ENCODE data around the gene SFXN2.

SFXN2 gene

GRCh38 chr10:102775201-102775934 is 60.9 kb downstream of the SFXN2 start:
- Histone ChIP-seq H3K27ac (ENCODE audit: insufficient read depth, low read depth, low read length, poor library complexity, severe bottlenecking) (peak overlapping the region; percentile 97), H3K4me3 (ENCODE audit: insufficient read depth, low read depth, low read length) (no peak overlapping the region), H3K4me1 (ENCODE audit: control insufficient read depth, insufficient read depth, low read length) (peaks cover 44% of the 10 kb centered on the region), H3K27me3 (ENCODE audit: control insufficient read depth, insufficient read depth, low read length, poor library complexity, severe bottlenecking) (no peaks in the 10 kb centered on the region), H3K36me3 (ENCODE audit: control insufficient read depth, insufficient read depth, low read length) (no peaks in the 10 kb centered on the region), H3K9me3 (ENCODE audit: control insufficient read depth, low read length) (no peaks in the 10 kb centered on the region)
- 81 to 83% methylated on average over 16 of the region's 16 CpGs for WGBS, 2 experiments

- 14 to 16% methylated on average over 17 of the region's 17 CpGs for WGBS, 2 experiments
- no peaks in the 10 kb centered on the region for H3K9me3 ChIP-seq (ENCODE audit: control insufficient read depth, low read length)
- H3K36me3 ChIP-seq (ENCODE audit: control insufficient read depth, insufficient read depth, low read length): no peaks in the 10 kb centered on the region
- peak overlapping the region; percentile 26 for H3K4me3 ChIP-seq (ENCODE audit: insufficient read depth, low read depth, low read length)
- H3K27me3 ChIP-seq (ENCODE audit: control insufficient read depth, insufficient read depth, low read length, poor library complexity, severe bottlenecking): no peaks in the 10 kb centered on the region
- H3K27ac ChIP-seq (ENCODE audit: insufficient read depth, low read depth, low read length, poor library complexity, severe bottlenecking): peak overlapping the region; percentile 97
- peaks cover 50% of the 10 kb centered on the region for H3K4me1 ChIP-seq (ENCODE audit: control insufficient read depth, insufficient read depth, low read length)
These were observed 61.7 kb downstream of the SFXN2 start for GRCh38 chr10:102775935-102776669.

GRCh38 chr10:102776779-102777456 is 62.5 kb downstream of the SFXN2 start:
- Histone ChIP-seq H3K36me3 (ENCODE audit: control insufficient read depth, insufficient read depth, low read length) (no peaks in the 10 kb centered on the region), H3K27ac (ENCODE audit: insufficient read depth, low read depth, low read length, poor library complexity, severe bottlenecking) (peak overlapping the region; percentile 97), H3K4me3 (ENCODE audit: insufficient read depth, low read depth, low read length) (peak overlapping the region; percentile 26), H3K4me1 (ENCODE audit: control insufficient read depth, insufficient read depth, low read length) (peaks cover 54% of the 10 kb centered on the region), H3K27me3 (ENCODE audit: control insufficient read depth, insufficient read depth, low read length, poor library complexity, severe bottlenecking) (no peaks in the 10 kb centered on the region), H3K9me3 (ENCODE audit: control insufficient read depth, low read length) (no peaks in the 10 kb centered on the region)
- whole genome bisulfite sequencing, 2 experiments: 0 to 1% methylated on average over 9 of the region's 9 CpGs

GRCh38 chr10:102777711-102778453 is 63.4 kb downstream of the SFXN2 start:
- H3K4me3 ChIP-seq (ENCODE audit: insufficient read depth, low read depth, low read length): no peak overlapping the region
- no peaks in the 10 kb centered on the region for H3K27me3 ChIP-seq (ENCODE audit: control insufficient read depth, insufficient read depth, low read length, poor library complexity, severe bottlenecking)
- no peak overlapping the region for H3K27ac ChIP-seq (ENCODE audit: insufficient read depth, low read depth, low read length, poor library complexity, severe bottlenecking)
- peaks cover 57% of the 10 kb centered on the region for H3K4me1 ChIP-seq (ENCODE audit: control insufficient read depth, insufficient read depth, low read length)
- no peaks in the 10 kb centered on the region for H3K9me3 ChIP-seq (ENCODE audit: control insufficient read depth, low read length)
- WGBS, 2 experiments: 78 to 80% methylated on average over 17 of the region's 17 CpGs
- H3K36me3 ChIP-seq (ENCODE audit: control insufficient read depth, insufficient read depth, low read length): no peaks in the 10 kb centered on the region

- WGBS, 2 experiments: 95 to 100% methylated on average over 1 to 2 of the region's 2 CpGs
- H3K4me3 ChIP-seq (ENCODE audit: insufficient read depth, low read depth, low read length): no peak overlapping the region
- no peaks in the 10 kb centered on the region for H3K36me3 ChIP-seq (ENCODE audit: control insufficient read depth, insufficient read depth, low read length)
- no peaks in the 10 kb centered on the region for H3K9me3 ChIP-seq (ENCODE audit: control insufficient read depth, low read length)
- no peak overlapping the region for H3K27ac ChIP-seq (ENCODE audit: insufficient read depth, low read depth, low read length, poor library complexity, severe bottlenecking)
- no peaks in the 10 kb centered on the region for H3K27me3 ChIP-seq (ENCODE audit: control insufficient read depth, insufficient read depth, low read length, poor library complexity, severe bottlenecking)
- H3K4me1 ChIP-seq (ENCODE audit: control insufficient read depth, insufficient read depth, low read length): peaks cover 60% of the 10 kb centered on the region
These were observed 64.3 kb downstream of the SFXN2 start for GRCh38 chr10:102778781-102779180.

- peaks cover 59% of the 10 kb centered on the region for H3K4me1 ChIP-seq (ENCODE audit: control insufficient read depth, insufficient read depth, low read length)
- 69 to 70% methylated on average over 10 of the region's 10 CpGs for WGBS, 2 experiments
- no peaks in the 10 kb centered on the region for H3K36me3 ChIP-seq (ENCODE audit: control insufficient read depth, insufficient read depth, low read length)
- no peaks in the 10 kb centered on the region for H3K9me3 ChIP-seq (ENCODE audit: control insufficient read depth, low read length)
- H3K27ac ChIP-seq (ENCODE audit: insufficient read depth, low read depth, low read length, poor library complexity, severe bottlenecking): no peak overlapping the region
- H3K27me3 ChIP-seq (ENCODE audit: control insufficient read depth, insufficient read depth, low read length, poor library complexity, severe bottlenecking): no peaks in the 10 kb centered on the region
- H3K4me3 ChIP-seq (ENCODE audit: insufficient read depth, low read depth, low read length): no peak overlapping the region
These were observed 65.5 kb downstream of the SFXN2 start for GRCh38 chr10:102779680-102780526.

- Histone ChIP-seq H3K4me3 (ENCODE audit: insufficient read depth, low read depth, low read length) (no peak overlapping the region), H3K4me1 (ENCODE audit: control insufficient read depth, insufficient read depth, low read length) (peaks cover 54% of the 10 kb centered on the region), H3K36me3 (ENCODE audit: control insufficient read depth, insufficient read depth, low read length) (no peaks in the 10 kb centered on the region), H3K27ac (ENCODE audit: insufficient read depth, low read depth, low read length, poor library complexity, severe bottlenecking) (no peak overlapping the region), H3K9me3 (ENCODE audit: control insufficient read depth, low read length) (no peaks in the 10 kb centered on the region), H3K27me3 (ENCODE audit: control insufficient read depth, insufficient read depth, low read length, poor library complexity, severe bottlenecking) (no peaks in the 10 kb centered on the region)
- WGBS, 2 experiments: 97 to 98% methylated on average over 1 of the region's 1 CpG
These were observed 66.0 kb downstream of the SFXN2 start for GRCh38 chr10:102780527-102780808.

- 60 to 61% methylated on average over 8 of the region's 8 CpGs for WGBS, 2 experiments
- no peaks in the 10 kb centered on the region for H3K27me3 ChIP-seq (ENCODE audit: control insufficient read depth, insufficient read depth, low read length, poor library complexity, severe bottlenecking)
- H3K36me3 ChIP-seq (ENCODE audit: control insufficient read depth, insufficient read depth, low read length): no peaks in the 10 kb centered on the region
- no peak overlapping the region for H3K4me3 ChIP-seq (ENCODE audit: insufficient read depth, low read depth, low read length)
- peaks cover 45% of the 10 kb centered on the region for H3K4me1 ChIP-seq (ENCODE audit: control insufficient read depth, insufficient read depth, low read length)
- no peaks in the 10 kb centered on the region for H3K9me3 ChIP-seq (ENCODE audit: control insufficient read depth, low read length)
- no peak overlapping the region for H3K27ac ChIP-seq (ENCODE audit: insufficient read depth, low read depth, low read length, poor library complexity, severe bottlenecking)
These were observed 66.9 kb downstream of the SFXN2 start for GRCh38 chr10:102781090-102781920.

Measured in ectodermal cell (in vitro differentiated cells).